Pancreas (tissue), 10 donors: Measurements from ENCODE around the gene RAB3GAP2. TPM values are rescaled to one million over a fixed set of nuclear protein-coding genes. Genes with fewer than 3 reads are reported as not detected.
"Not testable (repeated sequence)": the region's sequence is repeated elsewhere in the genome, so short reads cannot be mapped to it uniquely, and the experiment has no call there.

Source experiments
- ATAC-seq, 4 donors: fragments of 200-7000 bp; cut with Tn5 transposase; one replicate each; pipeline versions ENCODE4 v1.8.0 to v1.9.1; 2020; ENCODE audit warnings: mild to moderate bottlenecking in 4 of 4, moderate library complexity in 4 of 4
- DNase-seq, 6 donors: peaks; one replicate each; pipeline ENCODE4 v3.0.0-alpha.2; 2020
- FAIRE-seq: peaks from 2 replicates; lab custom pipeline; 2012; peaks lifted over from hg19 to GRCh38; lab: Jason Lieb, UNC
- H3K27ac ChIP-seq, 4 donors: fragments of 200-600 bp; sonication (generic); 1 replicate in 3 of 4; 2 replicates in 1 of 4; pipeline versions ENCODE4 v1.5.0 to v1.8.0; 2020
- H3K27me3 ChIP-seq, 4 donors: fragments of 200-600 bp; one replicate each; pipeline ENCODE4 v1.8.0; 2021
- H3K36me3 ChIP-seq, 3 donors: fragments of 200-600 bp; sonication (generic) in 1 of 3; one replicate each; pipeline versions ENCODE4 v1.5.0 to v1.8.0; 2020 to 2021
- H3K4me1 ChIP-seq, 3 donors: fragments of 200-600 bp; one replicate each; pipeline ENCODE4 v1.8.0; 2021
- H3K4me3 ChIP-seq, 4 donors: fragments of 200-600 bp; sonication (generic) in 2 of 4; one replicate each; pipeline versions ENCODE4 v1.5.0 to v1.8.0; 2020 to 2021
- H3K9me3 ChIP-seq, 4 donors: fragments of 200-600 bp; one replicate each; pipeline ENCODE4 v1.8.0; 2021
- CTCF ChIP-seq, 4 donors: fragments of 200-600 bp; sonication (generic) in 3 of 4; IDR thresholded peaks; one replicate each; pipeline versions ENCODE4 v1.5.0 to v1.8.0; 2021; ENCODE audit warnings: antibody characterized with exemption in 4 of 4
- WGBS, 2 donors: extraction: QIAGEN DNeasy Blood & Tissue Kit; methylation state at CpG; one replicate each; pipeline ENCODE4 v1.1.7; 2013; 5-methylcytosine and 5-hydroxymethylcytosine counted together
- intact Hi-C, 3 donors: fragments of 100-400 bp; cut with DNase I; formaldehyde crosslinking; loops; one replicate each; pipeline versions ENCODE4 v1.11.1 to v1.14.2; 2022
- polyA plus RNA-seq, 2 donors: library from polyadenylated mRNA; stranded (reverse); fragments of 200-250 nt; gene quantifications; one replicate each; pipeline ENCODE4 v1.2.3, GENCODE V29; 2013
- total RNA-seq, 6 donors: library from RNA; stranded (reverse); fragmentation: NEBNext Ultra II Directional in 4 of 6; extraction: Animal tissue kit (Norgen Biotek cat#: 25700) in 4 of 6; gene quantifications; one replicate each; pipeline versions ENCODE4 v1.2.1 to v1.2.4, GENCODE V29; 2021 to 2023
- donor health status: healthy with polysubstance abuse.
- donor health status: DM: no; HTN: no; CAD: no; lungs with moderate emphysema.
- donor health status: DM: no; HTN: no; CAD: no.
- donor health status: control.
- donor health status: control.
- donor health status: Bipolar disorder and iron deficiency.
- donor health status: DM: yes; HTN: yes; CAD: no.
- donor health status: DM: no; HTN: no; CAD: no.
- donor health status: DM: no; HTN: no; CAD: no.
- donor health status: DM: yes; HTN: yes; CAD: no.

The RAB3GAP2 gene
- total and polyA plus RNA-seq, 8 donors = 4.8 to 26.2 (median 15.1) TPM

DNA sequence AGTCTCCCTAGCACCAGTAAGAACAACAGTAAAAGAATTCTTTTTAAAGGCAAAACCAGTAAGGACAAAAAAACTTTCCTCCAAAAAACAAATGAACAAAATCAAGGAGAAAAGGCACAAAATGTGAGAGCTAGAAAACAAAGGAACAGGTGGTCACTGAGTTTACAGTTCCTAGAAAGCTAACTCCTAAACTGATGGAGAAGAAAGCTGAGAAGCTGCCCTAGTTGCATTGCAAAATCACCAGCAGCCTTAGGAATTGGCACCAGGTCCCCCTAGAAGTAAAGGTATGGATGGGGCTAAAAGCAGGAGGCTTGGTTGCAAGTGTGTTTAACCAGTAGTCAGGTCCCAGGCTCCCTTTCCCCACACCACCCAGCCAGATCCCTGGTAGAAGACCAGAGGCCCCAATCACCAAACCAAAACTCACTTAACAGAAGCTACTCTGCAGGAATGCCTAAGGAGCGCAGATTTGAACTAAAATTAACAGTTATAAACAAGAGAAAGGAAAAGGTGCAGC is 47.6 kb downstream of the RAB3GAP2 start:
- Histone ChIP-seq H3K36me3 (no peaks in the 10 kb centered on the region), H3K27ac (no peak overlapping the region), H3K9me3 (no peaks in the 10 kb centered on the region), H3K4me3 (no peak overlapping the region), H3K27me3 (no peaks in the 10 kb centered on the region), H3K4me1 (no peaks in the 10 kb centered on the region)
- no peak for FAIRE-seq
- no peak for ATAC-seq
- WGBS, 2 donors = 95 to 100% methylated on average over 1 of the region's 1 CpG
- DNase-seq = no peak
- intact Hi-C loops = no loop called here
- no peak for TF ChIP-seq CTCF (IDR thresholded peaks at IDR 0.05)

- no peak for ATAC-seq
- no peaks in the 10 kb centered on the region for H3K9me3 ChIP-seq
- WGBS, 2 donors = 94 to 95% methylated on average over 2 of the region's 2 CpGs
- no peak for TF ChIP-seq CTCF (IDR thresholded peaks at IDR 0.05)
- intact Hi-C loops = no loop called here
- no peak overlapping the region for H3K4me3 ChIP-seq
- no peak for DNase-seq
- no peaks in the 10 kb centered on the region for H3K36me3 ChIP-seq
- H3K27me3 ChIP-seq = no peaks in the 10 kb centered on the region
- no peaks in the 10 kb centered on the region for H3K4me1 ChIP-seq
- no peak for FAIRE-seq
- no peak overlapping the region for H3K27ac ChIP-seq
Measured at GRCh38 chr1:220224033-220224432, 48.2 kb downstream of the RAB3GAP2 start.

DNA sequence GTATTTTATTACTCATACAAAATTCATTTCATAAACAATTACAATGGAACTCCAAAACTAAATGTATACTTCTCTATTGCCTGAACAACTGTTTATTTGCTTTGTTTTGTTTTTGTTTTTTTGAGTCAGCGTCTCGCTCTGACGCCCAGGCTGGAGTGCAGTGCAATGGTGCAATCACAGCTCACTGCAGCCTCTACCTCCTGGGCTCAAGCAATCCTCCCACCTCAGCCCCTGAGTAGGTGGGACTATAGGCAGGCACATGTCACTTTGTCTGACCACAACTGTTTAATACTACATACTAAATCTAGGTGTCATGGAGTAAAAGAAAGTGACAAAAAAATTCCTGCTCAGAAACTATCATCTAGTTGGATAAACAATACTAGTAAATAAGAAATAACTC is 49.3 kb downstream of the RAB3GAP2 start:
- H3K4me1 ChIP-seq = no peaks in the 10 kb centered on the region
- WGBS, 2 donors = 91% methylated on average over 3 of the region's 3 CpGs
- DNase-seq (no peak), FAIRE-seq (no peak), ATAC-seq (no peak)
- H3K27ac ChIP-seq = no peak overlapping the region
- no peaks in the 10 kb centered on the region for H3K27me3 ChIP-seq
- intact Hi-C loops = no loop called here
- no peaks in the 10 kb centered on the region for H3K36me3 ChIP-seq
- no peak for TF ChIP-seq CTCF (IDR thresholded peaks at IDR 0.05)
- H3K9me3 ChIP-seq = no peaks in the 10 kb centered on the region
- H3K4me3 ChIP-seq = no peak overlapping the region

DNA sequence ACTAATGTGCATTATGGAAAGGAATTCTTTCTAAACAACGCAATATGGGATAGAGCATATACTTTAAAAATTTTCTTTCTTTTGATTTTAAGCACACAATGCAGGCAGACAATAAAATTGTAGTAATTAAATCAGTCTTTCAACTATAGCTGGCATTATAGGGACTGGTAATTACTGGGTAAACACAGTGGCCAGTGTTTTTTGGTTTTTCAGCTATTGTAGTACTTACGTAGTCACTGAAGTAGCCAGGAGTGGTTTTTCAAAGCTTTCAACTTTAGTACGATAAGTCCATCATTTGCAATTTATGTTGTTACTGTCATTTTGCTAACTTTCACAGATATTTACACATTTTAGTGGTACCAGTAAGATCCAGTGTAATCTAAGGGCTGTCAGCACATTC is 50.6 kb downstream of the RAB3GAP2 start:
- intact Hi-C loops = no loop called here
- Histone ChIP-seq H3K36me3 (no peaks in the 10 kb centered on the region), H3K4me1 (no peaks in the 10 kb centered on the region), H3K4me3 (no peak overlapping the region), H3K27ac (no peak overlapping the region), H3K27me3 (no peaks in the 10 kb centered on the region), H3K9me3 (no peaks in the 10 kb centered on the region)
- ATAC-seq = no peak
- DNase-seq = no peak
- TF ChIP-seq CTCF (IDR thresholded peaks at IDR 0.05) = no peak
- WGBS, 2 donors = 93 to 98% methylated on average over 3 of the region's 3 CpGs
- no peak for FAIRE-seq

DNA sequence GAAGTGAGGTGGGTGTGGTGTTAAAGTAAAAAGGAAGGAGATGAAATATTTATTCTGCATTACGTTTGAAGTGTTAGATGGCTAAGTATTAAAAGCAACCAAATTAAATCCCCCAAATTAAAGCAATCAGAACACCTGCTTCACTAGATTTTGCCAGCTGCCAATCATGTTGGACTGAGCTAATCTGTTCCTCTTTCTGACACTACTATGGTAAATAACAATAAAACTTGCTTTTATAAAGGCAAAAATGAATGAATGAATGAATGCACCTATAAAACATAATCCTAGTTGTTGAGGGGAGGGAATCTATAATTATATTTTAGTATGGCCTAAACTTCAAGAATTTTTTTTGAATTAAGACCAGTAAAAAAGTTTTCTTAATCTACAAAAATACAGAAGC is 51.0 kb downstream of the RAB3GAP2 start:
- no peak for DNase-seq
- TF ChIP-seq CTCF (IDR thresholded peaks at IDR 0.05) = no peak
- no peak for FAIRE-seq
- Histone ChIP-seq H3K4me1 (no peaks in the 10 kb centered on the region), H3K9me3 (no peaks in the 10 kb centered on the region), H3K4me3 (no peak overlapping the region), H3K27ac (no peak overlapping the region), H3K27me3 (no peaks in the 10 kb centered on the region), H3K36me3 (no peaks in the 10 kb centered on the region)
- 89 to 90% methylated on average over 1 of the region's 1 CpG for WGBS, 2 donors
- intact Hi-C loops = no loop called here
- ATAC-seq = no peak

- DNase-seq, H3K27me3 ChIP-seq, intact Hi-C loops, H3K9me3 ChIP-seq, H3K27ac ChIP-seq, H3K36me3 ChIP-seq, ATAC-seq, H3K4me3 ChIP-seq, FAIRE-seq, H3K4me1 ChIP-seq: not testable (repeated sequence)
- 84 to 90% methylated on average over 4 of the region's 4 CpGs for WGBS, 2 donors
Measured at GRCh38 chr1:220220699-220221040, 51.6 kb downstream of the RAB3GAP2 start.
